Liver (tissue), 3 donors: ENCODE data around the gene SIRT7.

Experiments used
- ATF3 ChIP-seq: IDR thresholded peaks from 2 replicates; pipeline ENCODE4 v1.6.1; 2016; ENCODE audit warnings: antibody characterized with exemption
- CTCF ChIP-seq: fragments of 150-350 bp; IDR thresholded peaks from 2 replicates; pipeline ENCODE4 v1.5.1; 2017; ENCODE audit warnings: improper control_type of control experiment, low read depth, low read length; ENCODE audit not compliant: missing input control
- FOXA1 ChIP-seq: IDR thresholded peaks from 2 replicates; pipeline ENCODE4 v1.6.1; 2016; ENCODE audit warnings: antibody characterized with exemption
- GABPA ChIP-seq, 2 donors: IDR thresholded peaks in 1 of 2; conservative IDR thresholded peaks in 1 of 2; 2 replicates each; pipeline ENCODE4 v1.6.1; 2016; ENCODE audit warnings: antibody characterized with exemption in 2 of 2, mild to moderate bottlenecking in 1 of 2, moderate library complexity in 1 of 2
- JUND ChIP-seq, 2 donors: IDR thresholded peaks; 2 replicates each; pipeline ENCODE4 v1.6.1; 2016; ENCODE audit warnings: antibody characterized with exemption in 2 of 2
- MAX ChIP-seq: IDR thresholded peaks from 2 replicates; pipeline ENCODE4 v1.6.1; 2016; ENCODE audit warnings: antibody characterized with exemption
- NR2F2 ChIP-seq: IDR thresholded peaks from 2 replicates; pipeline ENCODE4 v1.6.1; 2016; ENCODE audit warnings: antibody characterized with exemption
- RAD21 ChIP-seq, 2 donors: IDR thresholded peaks; 2 replicates each; pipeline ENCODE4 v1.6.1; 2016; ENCODE audit warnings: antibody characterized with exemption in 2 of 2, mild to moderate bottlenecking in 2 of 2
- REST ChIP-seq: IDR thresholded peaks from 2 replicates; pipeline ENCODE4 v1.6.1; 2016; ENCODE audit warnings: antibody characterized with exemption, mild to moderate bottlenecking
- SP1 ChIP-seq: IDR thresholded peaks from 2 replicates; pipeline ENCODE4 v1.6.1; 2018; ENCODE audit warnings: antibody characterized with exemption, mild to moderate bottlenecking
- TAF1 ChIP-seq: conservative IDR thresholded peaks from 2 replicates; pipeline ENCODE4 v1.6.1; 2016; ENCODE audit warnings: antibody characterized with exemption, mild to moderate bottlenecking
- YY1 ChIP-seq: IDR thresholded peaks from 2 replicates; pipeline ENCODE4 v1.6.1; 2016; ENCODE audit warnings: antibody characterized with exemption, mild to moderate bottlenecking
- ZBTB33 ChIP-seq: IDR thresholded peaks from 2 replicates; pipeline ENCODE4 v1.6.1; 2016; ENCODE audit warnings: antibody characterized with exemption
- donor health status: healthy.
- donor health status: healthy.

GRCh38 chr17:81961087-81961511, 43.1 kb upstream of the SIRT7 start, which contains the start of gene NOTUM:
- TF ChIP-seq SP1 (no peak), MAX (no peak), CTCF (peak; percentile 25), YY1 (no peak), ZBTB33 (no peak), RAD21 (IDR thresholded peaks at IDR 0.05) (no peak), GABPA (IDR thresholded peaks at IDR 0.05 in 1 of 2, conservative IDR thresholded peaks at IDR 0.05 in 1 of 2) (no peak), TAF1 (no peak), FOXA1 (no peak), ATF3 (no peak), JUND (IDR thresholded peaks at IDR 0.05) (no peak), REST (no peak), NR2F2 (no peak)
